Suprapubic skin (tissue), 3 donors: Measurements from ENCODE around the gene WDR4.

Experiments
- POLR2A ChIP-seq, 2 donors: fragments of 450-650 bp; IDR thresholded peaks; one replicate each; pipeline ENCODE4 v1.6.1; 2017; ENCODE audit warnings: antibody characterized with exemption in 2 of 2, mild to moderate bottlenecking in 2 of 2, moderate library complexity in 2 of 2
- TF ChIP-seq, protein P1 (sequence below), 2 donors: fragments of 200-600 bp in 1 of 2; fragments of 450-650 bp in 1 of 2; sonication (generic) in 1 of 2; IDR thresholded peaks; one replicate each; pipeline ENCODE4 v1.5.1; 2016 to 2019; ENCODE audit warnings: antibody characterized with exemption in 2 of 2, mild to moderate bottlenecking in 1 of 2, moderate library complexity in 1 of 2

GRCh38 chr21:42903817-42904216, 24.5 kb upstream of the WDR4 start:
- no peak for TF ChIP-seq POLR2A (IDR thresholded peaks at IDR 0.05)
- TF ChIP-seq, protein P1, sequence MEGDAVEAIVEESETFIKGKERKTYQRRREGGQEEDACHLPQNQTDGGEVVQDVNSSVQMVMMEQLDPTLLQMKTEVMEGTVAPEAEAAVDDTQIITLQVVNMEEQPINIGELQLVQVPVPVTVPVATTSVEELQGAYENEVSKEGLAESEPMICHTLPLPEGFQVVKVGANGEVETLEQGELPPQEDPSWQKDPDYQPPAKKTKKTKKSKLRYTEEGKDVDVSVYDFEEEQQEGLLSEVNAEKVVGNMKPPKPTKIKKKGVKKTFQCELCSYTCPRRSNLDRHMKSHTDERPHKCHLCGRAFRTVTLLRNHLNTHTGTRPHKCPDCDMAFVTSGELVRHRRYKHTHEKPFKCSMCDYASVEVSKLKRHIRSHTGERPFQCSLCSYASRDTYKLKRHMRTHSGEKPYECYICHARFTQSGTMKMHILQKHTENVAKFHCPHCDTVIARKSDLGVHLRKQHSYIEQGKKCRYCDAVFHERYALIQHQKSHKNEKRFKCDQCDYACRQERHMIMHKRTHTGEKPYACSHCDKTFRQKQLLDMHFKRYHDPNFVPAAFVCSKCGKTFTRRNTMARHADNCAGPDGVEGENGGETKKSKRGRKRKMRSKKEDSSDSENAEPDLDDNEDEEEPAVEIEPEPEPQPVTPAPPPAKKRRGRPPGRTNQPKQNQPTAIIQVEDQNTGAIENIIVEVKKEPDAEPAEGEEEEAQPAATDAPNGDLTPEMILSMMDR (IDR thresholded peaks at IDR 0.05): no peak
